GM18511 (cell line): ENCODE measurements around the gene LCNL1.
"Not testable (repeated sequence)": the region's sequence is repeated elsewhere in the genome, so short reads cannot be mapped to it uniquely, and the experiment has no call there.

Experiments
- ATAC-seq: cut with Tn5 transposase; IDR thresholded peaks from one replicate; pipeline ENCODE4 v1.9.1; 2021; ENCODE audit warnings: mild to moderate bottlenecking, moderate library complexity; ENCODE audit not compliant: unreplicated experiment

The LCNL1 gene

GRCh38 chr9:137021979-137022661, 39.3 kb downstream of the LCNL1 start:
- ATAC-seq, result no peak

- ATAC-seq, result no peak
Measured at GRCh38 chr9:137022662-137023008, 39.8 kb downstream of the LCNL1 start.

- ATAC-seq, result no peak
Measured at GRCh38 chr9:137023157-137023556, 40.4 kb downstream of the LCNL1 start.

- no peak for ATAC-seq
Measured at GRCh38 chr9:137023583-137023991, 40.8 kb downstream of the LCNL1 start.

GRCh38 chr9:137025517-137025966, 42.7 kb downstream of the LCNL1 start:
- ATAC-seq, result no peak

- ATAC-seq, result no peak
Measured at GRCh38 chr9:137026384-137026783, 43.6 kb downstream of the LCNL1 start.

- no peak for ATAC-seq
Measured at GRCh38 chr9:137026828-137027227, 44.0 kb downstream of the LCNL1 start.

- no peak for ATAC-seq
Measured at GRCh38 chr9:137027369-137028262, 44.8 kb downstream of the LCNL1 start, which contains the start of gene ABCA2. Gene ABCA2 (minus strand): TSS chr9:137028237. CDS start chr9:137028140, 97 bp downstream.

GRCh38 chr9:137028263-137029057, 45.7 kb downstream of the LCNL1 start:
- peak; percentile 46 for ATAC-seq

GRCh38 chr9:137029058-137029936, 46.5 kb downstream of the LCNL1 start:
- no peak for ATAC-seq

GRCh38 chr9:137030006-137030405, 47.2 kb downstream of the LCNL1 start:
- ATAC-seq, result no peak

- no peak for ATAC-seq
Measured at GRCh38 chr9:137030538-137031527, 48.0 kb downstream of the LCNL1 start.

- ATAC-seq, result no peak
Measured at GRCh38 chr9:137031904-137032640, 49.3 kb downstream of the LCNL1 start, which contains the start of gene FUT7. Gene FUT7 (minus strand): TSS chr9:137032088. CDS start chr9:137031991, 97 bp downstream.

- ATAC-seq, result no peak
Measured at GRCh38 chr9:137032858-137033257, 50.1 kb downstream of the LCNL1 start.

- not testable (repeated sequence) for ATAC-seq
Measured at GRCh38 chr9:137033481-137033880, 50.7 kb downstream of the LCNL1 start.

GRCh38 chr9:137034039-137034708, 51.4 kb downstream of the LCNL1 start:
- ATAC-seq, result no peak

- peak; percentile 69 for ATAC-seq
Measured at GRCh38 chr9:137034709-137035506, 52.1 kb downstream of the LCNL1 start.
